Neural cell (in vitro differentiated cells): ENCODE data around the gene PIGT. TPM values are rescaled to one million over a fixed set of nuclear protein-coding genes. Genes with fewer than 3 reads are reported as not detected.

Experiments used
- H2AFZ ChIP-seq: fragments of 200-600, 300-800 bp; sonication (generic), shearing (Covaris generic); 2 replicates; pipeline ENCODE4 v1.6.0; 2014; ENCODE audit warnings: low read depth, mild to moderate bottlenecking, antibody characterized with exemption, low read length, moderate library complexity
- H3F3A ChIP-seq: fragments of 200-600 bp; shearing (Covaris generic); 2 replicates; pipeline ENCODE4 v1.6.1; 2016; ENCODE audit warnings: mild to moderate bottlenecking, moderate library complexity, mixed read lengths, antibody characterized with exemption, low read length; ENCODE audit not compliant: insufficient read depth, poor library complexity, severe bottlenecking
- H3K27ac ChIP-seq: fragments of 200-600, 300-800 bp; sonication (generic), shearing (Covaris generic); 2 replicates; pipeline ENCODE4 v1.5.1; 2014; ENCODE audit warnings: mild to moderate bottlenecking, low read length, moderate library complexity
- H3K27me3 ChIP-seq: fragments of 300-800, 200-600 bp; sonication (generic), shearing (Covaris generic); 2 replicates; pipeline ENCODE4 v1.6.0; 2014; ENCODE audit warnings: mild to moderate bottlenecking, low read depth, low read length, moderate library complexity; ENCODE audit not compliant: insufficient read depth
- H3K36me3 ChIP-seq: fragments of 300-800, 200-600 bp; sonication (generic), shearing (Covaris generic); 2 replicates; pipeline ENCODE4 v1.5.1; 2014; ENCODE audit warnings: mild to moderate bottlenecking, antibody characterized with exemption, low read length, moderate library complexity; ENCODE audit not compliant: insufficient read depth
- H3K4me2 ChIP-seq: fragments of 300-800, 200-600 bp; sonication (generic), shearing (Covaris generic); 2 replicates; pipeline ENCODE4 v1.6.0; 2014; ENCODE audit warnings: mild to moderate bottlenecking, low read length
- H3K4me3 ChIP-seq: fragments of 300-800, 200-600 bp; sonication (generic), shearing (Covaris generic); 2 replicates; pipeline ENCODE4 v1.5.1; 2014; ENCODE audit warnings: mild to moderate bottlenecking, low read length, moderate library complexity
- H3K79me2 ChIP-seq: fragments of 200-600 bp; shearing (Covaris generic); replicated peaks from 2 replicates; pipeline ENCODE4 v1.6.0; 2014; ENCODE audit warnings: mild to moderate bottlenecking, low read length, moderate library complexity; ENCODE audit not compliant: insufficient read depth
- H3K9ac ChIP-seq: fragments of 300-800, 200-600 bp; sonication (generic), shearing (Covaris generic); 2 replicates; pipeline ENCODE4 v1.6.1; 2016; ENCODE audit warnings: mild to moderate bottlenecking, low read length, mixed read lengths
- H3K9me2 ChIP-seq: fragments of 200-600 bp; shearing (Covaris generic); 2 replicates; pipeline ENCODE4 v1.6.1; 2016; ENCODE audit warnings: mild to moderate bottlenecking, low read length, mixed read lengths; ENCODE audit not compliant: insufficient read depth
- H3K9me3 ChIP-seq: fragments of 200-600, 300-800 bp; sonication (generic), shearing (Covaris generic); 2 replicates; pipeline ENCODE4 v1.6.1; 2016; ENCODE audit warnings: mild to moderate bottlenecking, mixed run types, low read length, moderate library complexity, mixed read lengths
- H4K20me1 ChIP-seq: fragments of 200-600 bp; shearing (Covaris generic); 2 replicates; pipeline ENCODE4 v1.6.1; 2016; ENCODE audit warnings: mild to moderate bottlenecking, mixed run types; ENCODE audit not compliant: insufficient read depth
- CTCF ChIP-seq: fragments of 450-650 bp; IDR thresholded peaks from 2 replicates; pipeline ENCODE4 v1.5.1; 2014; ENCODE audit warnings: antibody characterized with exemption, mild to moderate bottlenecking, moderate library complexity; ENCODE audit not compliant: poor library complexity, severe bottlenecking
- EP300 ChIP-seq: fragments of 450-650 bp; conservative IDR thresholded peaks from 2 replicates; pipeline ENCODE4 v1.6.1; 2014; ENCODE audit warnings: antibody characterized with exemption, mild to moderate bottlenecking, moderate library complexity; ENCODE audit not compliant: poor library complexity, severe bottlenecking
- EZH2 ChIP-seq: fragments of 200-600, 300-800 bp; shearing (Covaris generic), sonication (generic); IDR thresholded peaks from 2 replicates; pipeline ENCODE4 v1.6.1; 2014; ENCODE audit warnings: antibody characterized with exemption, low read length, borderline replicate concordance, mild to moderate bottlenecking; ENCODE audit not compliant: insufficient read depth, poor library complexity, severe bottlenecking
- MXI1 ChIP-seq: fragments of 450-650 bp; conservative IDR thresholded peaks from 2 replicates; pipeline ENCODE4 v1.6.1; 2014; ENCODE audit warnings: antibody characterized with exemption, mild to moderate bottlenecking; ENCODE audit not compliant: poor library complexity, severe bottlenecking
- POLR2AphosphoS5 ChIP-seq: IDR thresholded peaks from 2 replicates; pipeline ENCODE4 v1.6.1; 2012
- RAD21 ChIP-seq: fragments of 450-650 bp; conservative IDR thresholded peaks from 2 replicates; pipeline ENCODE4 v1.6.1; 2014; ENCODE audit warnings: antibody characterized with exemption, mild to moderate bottlenecking, moderate library complexity
- SMC3 ChIP-seq: fragments of 450-650 bp; conservative IDR thresholded peaks from 2 replicates; pipeline ENCODE4 v1.6.1; 2014; ENCODE audit warnings: antibody characterized with exemption, mild to moderate bottlenecking, moderate library complexity; ENCODE audit not compliant: poor library complexity
- TAF1 ChIP-seq: IDR thresholded peaks from 2 replicates; pipeline ENCODE4 v1.6.1; 2012; ENCODE audit warnings: low read depth
- polyA plus RNA-seq: library from polyadenylated mRNA; depleted of rRNA; stranded (reverse); fragments of >200 nt; gene quantifications from 2 replicates; pipeline ENCODE4 v1.2.3, GENCODE V29; 2014
- TF ChIP-seq, protein P1 (sequence below): IDR thresholded peaks from 2 replicates; pipeline ENCODE4 v1.6.1; 2012; ENCODE audit warnings: borderline replicate concordance

PIGT gene
- polyA plus RNA-seq, 1 donor from 2014 or later: 24.3 TPM

GRCh38 chr20:45391559-45391958 lies 24.4 kb upstream of the PIGT start:
- Histone ChIP-seq H3K4me2 (no peak overlapping the region), H3K9me3 (no peaks in the 10 kb centered on the region), H3K36me3 (no peaks in the 10 kb centered on the region), H3K27me3 (no peaks in the 10 kb centered on the region), H3K9ac (no peak overlapping the region), H3F3A (no peaks in the 10 kb centered on the region), H3K27ac (no peak overlapping the region), H3K4me3 (no peak overlapping the region), H3K79me2 (peaks cover 6% of the 10 kb centered on the region), H4K20me1 (no peaks in the 10 kb centered on the region), H2AFZ (no peak overlapping the region), H3K9me2 (no peaks in the 10 kb centered on the region)
- TF ChIP-seq EP300: no peak
- TF ChIP-seq RAD21: no peak
- no peak for TF ChIP-seq EZH2
- no peak for TF ChIP-seq TAF1
- TF ChIP-seq SMC3: no peak
- TF ChIP-seq, protein P1, sequence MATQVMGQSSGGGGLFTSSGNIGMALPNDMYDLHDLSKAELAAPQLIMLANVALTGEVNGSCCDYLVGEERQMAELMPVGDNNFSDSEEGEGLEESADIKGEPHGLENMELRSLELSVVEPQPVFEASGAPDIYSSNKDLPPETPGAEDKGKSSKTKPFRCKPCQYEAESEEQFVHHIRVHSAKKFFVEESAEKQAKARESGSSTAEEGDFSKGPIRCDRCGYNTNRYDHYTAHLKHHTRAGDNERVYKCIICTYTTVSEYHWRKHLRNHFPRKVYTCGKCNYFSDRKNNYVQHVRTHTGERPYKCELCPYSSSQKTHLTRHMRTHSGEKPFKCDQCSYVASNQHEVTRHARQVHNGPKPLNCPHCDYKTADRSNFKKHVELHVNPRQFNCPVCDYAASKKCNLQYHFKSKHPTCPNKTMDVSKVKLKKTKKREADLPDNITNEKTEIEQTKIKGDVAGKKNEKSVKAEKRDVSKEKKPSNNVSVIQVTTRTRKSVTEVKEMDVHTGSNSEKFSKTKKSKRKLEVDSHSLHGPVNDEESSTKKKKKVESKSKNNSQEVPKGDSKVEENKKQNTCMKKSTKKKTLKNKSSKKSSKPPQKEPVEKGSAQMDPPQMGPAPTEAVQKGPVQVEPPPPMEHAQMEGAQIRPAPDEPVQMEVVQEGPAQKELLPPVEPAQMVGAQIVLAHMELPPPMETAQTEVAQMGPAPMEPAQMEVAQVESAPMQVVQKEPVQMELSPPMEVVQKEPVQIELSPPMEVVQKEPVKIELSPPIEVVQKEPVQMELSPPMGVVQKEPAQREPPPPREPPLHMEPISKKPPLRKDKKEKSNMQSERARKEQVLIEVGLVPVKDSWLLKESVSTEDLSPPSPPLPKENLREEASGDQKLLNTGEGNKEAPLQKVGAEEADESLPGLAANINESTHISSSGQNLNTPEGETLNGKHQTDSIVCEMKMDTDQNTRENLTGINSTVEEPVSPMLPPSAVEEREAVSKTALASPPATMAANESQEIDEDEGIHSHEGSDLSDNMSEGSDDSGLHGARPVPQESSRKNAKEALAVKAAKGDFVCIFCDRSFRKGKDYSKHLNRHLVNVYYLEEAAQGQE: no peak
- TF ChIP-seq CTCF: no peak
- TF ChIP-seq MXI1: no peak
- no peak for TF ChIP-seq POLR2AphosphoS5

GRCh38 chr20:45392733-45393132 lies 23.2 kb upstream of the PIGT start:
- H3K36me3 ChIP-seq: no peaks in the 10 kb centered on the region
- TF ChIP-seq, protein P1: no peak
- peak; percentile 59 for TF ChIP-seq RAD21
- peak; percentile 71 for TF ChIP-seq CTCF
- TF ChIP-seq EP300: peak; percentile 46
- peak; percentile 21 for TF ChIP-seq POLR2AphosphoS5
- TF ChIP-seq TAF1: no peak
- no peak for TF ChIP-seq EZH2
- no peak for TF ChIP-seq MXI1
- TF ChIP-seq SMC3: peak; percentile 56
- H3K4me3 ChIP-seq: peak overlapping the region; percentile 11
- no peak overlapping the region for H3K4me2 ChIP-seq
- no peaks in the 10 kb centered on the region for H4K20me1 ChIP-seq
- peaks cover 6% of the 10 kb centered on the region for H3K79me2 ChIP-seq
- no peaks in the 10 kb centered on the region for H3K27me3 ChIP-seq
- H2AFZ ChIP-seq: no peak overlapping the region
- H3K27ac ChIP-seq: peak overlapping the region; percentile 29
- H3K9me3 ChIP-seq: no peaks in the 10 kb centered on the region
- H3K9me2 ChIP-seq: no peaks in the 10 kb centered on the region
- H3K9ac ChIP-seq: no peak overlapping the region
- no peaks in the 10 kb centered on the region for H3F3A ChIP-seq
